Gastrocnemius medialis (tissue), 4 donors: ENCODE measurements around the gene PHACTR1. TPM values are rescaled to one million over a fixed set of nuclear protein-coding genes. Genes with fewer than 3 reads are reported as not detected.

Source experiments
- ATAC-seq, 2 donors: fragments of 150-250 bp; one replicate each; pipeline ENCODE4 v1.9.1; 2016
- DNase-seq, 2 donors: peaks; one replicate each; pipeline ENCODE4 v3.0.0-alpha.2; 2019
- H3K27ac ChIP-seq, 4 donors: fragments of 200-600 bp; sonication (generic); 1 replicate in 1 of 4; 2 replicates in 3 of 4; pipeline ENCODE4 v1.5.1; 2016 to 2018; ENCODE audit warnings: mild to moderate bottlenecking in 2 of 4, moderate library complexity in 1 of 4
- H3K27me3 ChIP-seq, 3 donors: fragments of 200-600 bp; sonication (generic) in 2 of 3; 1 replicate in 1 of 3; 2 replicates in 2 of 3; pipeline versions ENCODE4 v1.5.1 to v1.6.0; 2016 to 2019; ENCODE audit warnings: mild to moderate bottlenecking in 1 of 3, moderate library complexity in 1 of 3
- H3K36me3 ChIP-seq, 2 donors: fragments of 200-600 bp; sonication (generic) in 1 of 2; one replicate each; pipeline ENCODE4 v1.5.1; 2017 to 2018
- H3K4me1 ChIP-seq, 2 donors: fragments of 200-600 bp; sonication (generic) in 1 of 2; one replicate each; pipeline ENCODE4 v1.5.1; 2016 to 2017; ENCODE audit warnings: mild to moderate bottlenecking in 2 of 2
- H3K4me3 ChIP-seq, 4 donors: fragments of 200-600 bp; sonication (generic) in 3 of 4; 1 replicate in 1 of 4; 2 replicates in 3 of 4; pipeline ENCODE4 v1.5.1; 2016 to 2019; ENCODE audit warnings: mild to moderate bottlenecking in 2 of 4
- H3K9me3 ChIP-seq, 3 donors: fragments of 200-600 bp; sonication (generic) in 2 of 3; 1 replicate in 1 of 3; 2 replicates in 2 of 3; pipeline ENCODE4 v1.5.1; 2016 to 2019
- CTCF ChIP-seq, 5 experiments: fragments of 450-650 bp in 3 of 5; fragments of 200-600 bp in 2 of 5; sonication (generic) in 2 of 5; IDR thresholded peaks in 4 of 5; conservative IDR thresholded peaks in 1 of 5; 1 replicate in 4 of 5; 2 replicates in 1 of 5; pipeline ENCODE4 v1.5.1; 2016 to 2019; ENCODE audit warnings: antibody characterized with exemption in 5 of 5, mild to moderate bottlenecking in 3 of 5, moderate library complexity in 3 of 5
- POLR2A ChIP-seq, 2 donors: fragments of 450-650 bp; IDR thresholded peaks; one replicate each; pipeline ENCODE4 v1.6.1; 2017; ENCODE audit warnings: antibody characterized with exemption in 2 of 2, mild to moderate bottlenecking in 2 of 2, moderate library complexity in 2 of 2
- in situ Hi-C, 4 donors: fragments of 200-750 bp; cut with MboI; loops; one replicate each; pipeline versions ENCODE4 v1.15.0 to v1.8.0; 2017; ENCODE audit warnings: low sequenced_read_pairs in 4 of 4
- intact Hi-C: fragments of 100-400 bp; cut with DNase I; formaldehyde crosslinking; loops from one replicate; pipeline ENCODE4 v1.15.1; 2023; ENCODE audit warnings: low total_unique reads
- total RNA-seq, 4 donors: library from RNA; depleted of rRNA; stranded (reverse); fragments of >200 nt; gene quantifications; one replicate each; pipeline versions ENCODE4 v1.1.0 to v1.2.3, GENCODE V29; 2016

The PHACTR1 gene
- total RNA-seq, 4 donors from 2014 or later, result 0.07 to 0.82 (median 0.21) TPM

- DNase-seq, result no peak
- in situ Hi-C loops, result no loop called here
- Histone ChIP-seq H3K4me1 (no peaks in the 10 kb centered on the region), H3K27me3 (no peaks in the 10 kb centered on the region), H3K4me3 (no peak overlapping the region), H3K27ac (no peak overlapping the region), H3K36me3 (no peaks in the 10 kb centered on the region), H3K9me3 (no peaks in the 10 kb centered on the region)
- ATAC-seq, result no peak
- no peak for TF ChIP-seq POLR2A (IDR thresholded peaks at IDR 0.05)
- TF ChIP-seq CTCF (IDR thresholded peaks at IDR 0.05 in 4 of 5, conservative IDR thresholded peaks at IDR 0.05 in 1 of 5), result no peak
- intact Hi-C loops, result no loop called here
These were observed 90.2 kb downstream of the PHACTR1 start for GRCh38 chr6:12806796-12807195.

DNA sequence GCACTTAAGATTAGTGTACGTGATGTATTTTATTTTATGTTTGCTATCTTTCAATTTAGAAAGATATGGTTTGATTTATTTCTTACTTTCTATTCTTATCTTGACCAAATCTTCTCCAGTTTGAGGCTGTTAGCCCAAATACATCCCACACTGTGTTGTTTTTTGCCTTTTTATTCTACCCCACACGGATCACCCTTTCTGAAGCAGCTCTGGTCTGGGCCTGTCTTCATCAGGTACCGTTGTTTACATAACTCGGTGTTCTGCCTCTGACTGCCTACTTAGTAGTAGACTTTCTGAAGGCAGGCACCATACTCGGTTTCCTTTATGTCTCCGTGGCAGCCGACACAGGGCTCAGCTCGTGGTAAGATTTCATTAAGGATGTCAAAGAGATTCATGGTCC lies 95.0 kb downstream of the PHACTR1 start:
- Histone ChIP-seq H3K27me3 (no peaks in the 10 kb centered on the region), H3K4me1 (no peaks in the 10 kb centered on the region), H3K36me3 (no peaks in the 10 kb centered on the region), H3K4me3 (no peak overlapping the region), H3K9me3 (no peaks in the 10 kb centered on the region), H3K27ac (no peak overlapping the region)
- in situ Hi-C loops (no loop called here), intact Hi-C loops (no loop called here)
- ATAC-seq (no peak), DNase-seq (no peak)
- TF ChIP-seq CTCF (IDR thresholded peaks at IDR 0.05 in 4 of 5, conservative IDR thresholded peaks at IDR 0.05 in 1 of 5), result no peak
- no peak for TF ChIP-seq POLR2A (IDR thresholded peaks at IDR 0.05)

GRCh38 chr6:12813321-12813720 lies 96.8 kb downstream of the PHACTR1 start:
- no peaks in the 10 kb centered on the region for H3K27me3 ChIP-seq
- H3K36me3 ChIP-seq, result no peaks in the 10 kb centered on the region
- in situ Hi-C loops, result no loop called here
- no peaks in the 10 kb centered on the region for H3K4me1 ChIP-seq
- no peak overlapping the region for H3K27ac ChIP-seq
- H3K4me3 ChIP-seq, result no peak overlapping the region
- intact Hi-C loops, result no loop called here
- ATAC-seq, result no peak
- no peak for TF ChIP-seq POLR2A (IDR thresholded peaks at IDR 0.05)
- TF ChIP-seq CTCF (IDR thresholded peaks at IDR 0.05 in 4 of 5, conservative IDR thresholded peaks at IDR 0.05 in 1 of 5), result no peak
- no peaks in the 10 kb centered on the region for H3K9me3 ChIP-seq
- no peak for DNase-seq

DNA sequence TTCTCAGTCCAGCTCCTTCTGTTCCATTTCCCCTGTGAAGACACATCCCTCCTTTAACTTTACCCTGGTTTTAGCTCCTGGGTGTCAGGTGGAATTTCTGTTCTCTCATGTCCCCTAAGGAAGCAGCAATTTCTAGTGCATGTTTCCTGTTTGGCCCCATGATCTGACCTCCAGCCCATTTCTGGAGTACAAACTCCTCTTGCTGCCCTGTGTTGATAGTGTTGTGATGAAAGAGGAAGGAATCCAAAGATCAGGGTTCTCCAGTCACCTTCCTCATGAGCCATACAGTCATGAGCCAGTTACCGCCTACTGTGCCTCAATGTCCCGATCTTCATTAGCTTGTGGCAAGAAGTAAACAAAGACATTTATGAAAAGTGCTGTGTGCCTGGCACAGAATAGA lies 97.4 kb downstream of the PHACTR1 start:
- Histone ChIP-seq H3K4me1 (no peaks in the 10 kb centered on the region), H3K27me3 (no peaks in the 10 kb centered on the region), H3K36me3 (no peaks in the 10 kb centered on the region), H3K9me3 (no peaks in the 10 kb centered on the region), H3K27ac (no peak overlapping the region), H3K4me3 (no peak overlapping the region)
- TF ChIP-seq CTCF (IDR thresholded peaks at IDR 0.05 in 4 of 5, conservative IDR thresholded peaks at IDR 0.05 in 1 of 5) (no peak), POLR2A (IDR thresholded peaks at IDR 0.05) (no peak)
- no peak for DNase-seq
- intact Hi-C loops (no loop called here), in situ Hi-C loops (no loop called here)
- ATAC-seq, result no peak

DNA sequence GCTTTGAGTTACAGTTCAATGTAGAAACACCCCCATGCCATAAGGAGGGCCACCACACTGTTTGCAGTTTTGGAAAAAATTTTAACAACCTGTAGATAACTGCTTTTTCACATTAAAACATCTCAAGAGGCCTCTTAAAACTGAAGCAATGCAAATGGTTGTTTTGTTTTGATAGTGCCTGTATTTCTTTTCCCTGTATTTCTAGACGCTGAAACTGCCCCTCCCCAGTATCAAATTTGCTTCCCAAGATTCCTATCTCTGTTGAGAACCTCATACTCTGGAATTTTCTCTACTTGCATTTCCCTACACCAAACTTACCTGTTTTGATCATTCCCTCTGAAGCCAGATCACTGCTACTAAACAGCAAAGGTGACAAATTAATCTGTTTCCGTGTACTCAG lies 98.5 kb downstream of the PHACTR1 start:
- TF ChIP-seq CTCF (IDR thresholded peaks at IDR 0.05 in 4 of 5, conservative IDR thresholded peaks at IDR 0.05 in 1 of 5) (no peak), POLR2A (IDR thresholded peaks at IDR 0.05) (no peak)
- intact Hi-C loops (no loop called here), in situ Hi-C loops (no loop called here)
- Histone ChIP-seq H3K36me3 (no peaks in the 10 kb centered on the region), H3K4me3 (no peak overlapping the region), H3K9me3 (no peaks in the 10 kb centered on the region), H3K4me1 (no peaks in the 10 kb centered on the region), H3K27ac (no peak overlapping the region), H3K27me3 (no peaks in the 10 kb centered on the region)
- ATAC-seq (no peak), DNase-seq (no peak)
